B cell (primary cell): ENCODE results near the gene KIF1A. TPM values are rescaled to one million over a fixed set of nuclear protein-coding genes. Genes with fewer than 3 reads are reported as not detected.

Experiments used
- ATAC-seq: fragments of 200-7000 bp; cut with Tn5 transposase; one replicate; pipeline ENCODE4 v1.10.0; 2021; ENCODE audit warnings: low read depth, mild to moderate bottlenecking, moderate number of reproducible peaks, moderate library complexity
- CTCF ChIA-PET: fragments of 350-600 bp; sonication (Branson Sonifier 250); formaldehyde crosslinking; loops from one replicate; lab custom pipeline; 2021; ENCODE audit warnings: antibody characterized with exemption, inconsistent platforms; lab: Charles Lee
- POLR2A ChIA-PET: fragments of 350-600 bp; sonication (Branson Sonifier 250); formaldehyde crosslinking; loops from one replicate; lab custom pipeline; 2021; ENCODE audit warnings: antibody characterized with exemption; lab: Charles Lee
- DNase-seq: peaks from one replicate; pipeline ENCODE4 v3.0.0; 2013
- H2AFZ ChIP-seq: 2 replicates; pipeline ENCODE4 v1.6.1; 2012; ENCODE audit warnings: mild to moderate bottlenecking, low read depth, low read length; ENCODE audit not compliant: insufficient read depth, poor library complexity, severe bottlenecking
- H3K27ac ChIP-seq, 2 donors: 1 replicate in 1 of 2; 2 replicates in 1 of 2; pipeline ENCODE4 v1.5.1; 2012 to 2013; ENCODE audit warnings: low read length in 2 of 2, mild to moderate bottlenecking in 2 of 2, moderate library complexity in 1 of 2
- H3K27me3 ChIP-seq, 4 experiments: fragments of 200-600 bp in 1 of 4; sonication (generic) in 1 of 4; replicated peaks in 1 of 4; 1 replicate in 2 of 4; 2 replicates in 2 of 4; pipeline versions ENCODE4 v1.6.1 to v1.7.0; 2013 to 2016; ENCODE audit warnings: low read length in 3 of 4, mild to moderate bottlenecking in 2 of 4, mixed read lengths in 1 of 4, moderate library complexity in 1 of 4; ENCODE audit not compliant: insufficient read depth in 4 of 4, control insufficient read depth in 3 of 4; ENCODE audit errors: control extremely low read depth in 1 of 4
- H3K36me3 ChIP-seq, 2 experiments: replicated peaks in 1 of 2; 1 replicate in 1 of 2; 2 replicates in 1 of 2; pipeline versions ENCODE4 v1.6.1 to v1.7.1; 2013; ENCODE audit warnings: low read length in 1 of 2; ENCODE audit not compliant: insufficient read depth in 2 of 2, control insufficient read depth in 1 of 2; ENCODE audit errors: control extremely low read depth in 1 of 2, extremely low read depth in 1 of 2
- H3K4me1 ChIP-seq, 2 donors: fragments of 200-600 bp in 1 of 2; sonication (generic) in 1 of 2; 1 replicate in 1 of 2; 2 replicates in 1 of 2; pipeline versions ENCODE4 v1.5.1 to v1.6.1; 2013 to 2017; ENCODE audit warnings: low read length in 2 of 2; ENCODE audit not compliant: control insufficient read depth in 2 of 2, insufficient read depth in 2 of 2
- H3K4me2 ChIP-seq: replicated peaks from 2 replicates; pipeline ENCODE3; 2012; ENCODE audit warnings: mild to moderate bottlenecking, low read depth, low read length; ENCODE audit not compliant: poor library complexity, severe bottlenecking
- H3K4me3 ChIP-seq, 5 experiments: fragments of 200-600 bp in 1 of 5; sonication (generic) in 1 of 5; 1 replicate in 3 of 5; 2 replicates in 2 of 5; pipeline versions ENCODE4 v1.5.1 to v1.7.0; 2011 to 2016; ENCODE audit warnings: low read length in 4 of 5, mild to moderate bottlenecking in 4 of 5, low read depth in 2 of 5, control low read depth in 1 of 5, moderate library complexity in 1 of 5; ENCODE audit not compliant: insufficient read depth in 1 of 5; ENCODE audit errors: control extremely low read depth in 1 of 5, extremely low read depth in 1 of 5
- H3K79me2 ChIP-seq: fragments of 200-600 bp; sonication (generic); one replicate; pipeline ENCODE4 v1.6.0; 2016; ENCODE audit warnings: low read length; ENCODE audit not compliant: control insufficient read depth, insufficient read depth
- H3K9ac ChIP-seq: fragments of 200-600 bp; sonication (generic); 2 replicates; pipeline ENCODE4 v1.6.1; 2017; ENCODE audit warnings: mild to moderate bottlenecking, low read length, moderate library complexity
- H3K9me3 ChIP-seq, 3 donors: one replicate each; pipeline versions ENCODE4 v1.6.1 to v1.7.1; 2013; ENCODE audit warnings: low read length in 2 of 3; ENCODE audit not compliant: control insufficient read depth in 2 of 3, insufficient read depth in 1 of 3; ENCODE audit errors: control extremely low read depth in 1 of 3
- H4K20me1 ChIP-seq: 2 replicates; pipeline ENCODE4 v1.6.0; 2012; ENCODE audit warnings: mild to moderate bottlenecking, low read length; ENCODE audit not compliant: insufficient read depth, control insufficient read depth, poor library complexity, severe bottlenecking
- H3K27ac Mint-ChIP-seq: one replicate; pipeline ENCODE4 v1.8.0; 2021; ENCODE audit warnings: mixed read lengths
- H3K27me3 Mint-ChIP-seq: one replicate; pipeline ENCODE4 v1.8.0; 2021; ENCODE audit warnings: mixed read lengths
- H3K4me1 Mint-ChIP-seq: one replicate; pipeline ENCODE4 v1.8.0; 2021; ENCODE audit warnings: mixed read lengths
- H3K4me3 Mint-ChIP-seq: one replicate; pipeline ENCODE4 v1.8.0; 2021; ENCODE audit warnings: mixed read lengths
- H3K9me3 Mint-ChIP-seq: one replicate; pipeline ENCODE4 v1.8.0; 2022; ENCODE audit warnings: mixed read lengths; ENCODE audit not compliant: insufficient read depth
- CTCF ChIP-seq: fragments of 200-600 bp; IDR thresholded peaks from one replicate; pipeline ENCODE4 v1.8.0; 2022; ENCODE audit warnings: antibody characterized with exemption, mild to moderate bottlenecking
- EZH2 ChIP-seq: IDR thresholded peaks from 2 replicates; pipeline ENCODE4 v1.6.1; 2012; ENCODE audit warnings: borderline replicate concordance, low read depth, mild to moderate bottlenecking, moderate library complexity, low read length; ENCODE audit not compliant: insufficient read depth, poor library complexity, severe bottlenecking
- WGBS: methylation state at CpG from one replicate; pipeline ENCODE4 v1.1.5; 2013; ENCODE audit warnings: missing lambda C conversion rate; ENCODE audit not compliant: insufficient coverage; 5-methylcytosine and 5-hydroxymethylcytosine counted together
- intact Hi-C: fragments of 100-400 bp; cut with micrococcal nuclease; formaldehyde crosslinking; loops from one replicate; pipeline ENCODE4 v1.10.0; 2022
- polyA plus RNA-seq: library from polyadenylated mRNA; depleted of rRNA; stranded (reverse); fragments of >200 nt; gene quantifications from 2 replicates; pipeline ENCODE4 v1.2.3, GENCODE V29; 2012
- total RNA-seq, 2 donors: library from RNA; stranded (reverse); fragments of 120-200 nt in 1 of 2; gene quantifications; 1 replicate in 1 of 2; 2 replicates in 1 of 2; pipeline versions ENCODE4 v1.2.3 to v1.2.4, GENCODE V29; 2013 to 2022

Gene KIF1A
- total and polyA plus RNA-seq, 2 donors (not counting 1 experiment from before 2014, with no cell fraction given), result not detected

GRCh38 chr2:240803191-240803590 lies 16.8 kb downstream of the KIF1A start:
- H3K4me3 Mint-ChIP-seq, result no peak overlapping the region
- H3K4me2 ChIP-seq, result no peak overlapping the region
- ChIA-PET POLR2A (no interaction called here), CTCF (no interaction called here)
- H3K9me3 ChIP-seq, result peaks cover 0 to 5% (median 0%) of the 10 kb centered on the region in 3 donors
- H3K9me3 Mint-ChIP-seq, result no peaks in the 10 kb centered on the region
- H4K20me1 ChIP-seq, result no peaks in the 10 kb centered on the region
- H2AFZ ChIP-seq, result no peak overlapping the region
- H3K27ac ChIP-seq, result no peak overlapping the region
- H3K27me3 ChIP-seq, result peaks cover 0 to 8% (median 2%) of the 10 kb centered on the region in 4 experiments
- TF ChIP-seq EZH2, result no peak
- TF ChIP-seq CTCF, result no peak
- no peak for ATAC-seq
- 84% methylated on average over 5 of the region's 8 CpGs for WGBS
- H3K79me2 ChIP-seq, result no peaks in the 10 kb centered on the region
- no peaks in the 10 kb centered on the region for H3K36me3 ChIP-seq
- H3K4me1 ChIP-seq, result no peaks in the 10 kb centered on the region
- no peak overlapping the region for H3K27ac Mint-ChIP-seq
- H3K4me1 Mint-ChIP-seq, result no peaks in the 10 kb centered on the region
- intact Hi-C loops, result no loop called here
- peaks cover 31% of the 10 kb centered on the region for H3K27me3 Mint-ChIP-seq
- H3K4me3 ChIP-seq, result no peak overlapping the region
- DNase-seq, result no peak
- no peak overlapping the region for H3K9ac ChIP-seq

GRCh38 chr2:240799033-240799820 lies 20.8 kb downstream of the KIF1A start:
- no peak for DNase-seq
- Histone ChIP-seq H3K9ac (no peak overlapping the region), H3K36me3 (no peaks in the 10 kb centered on the region), H2AFZ (no peak overlapping the region), H3K79me2 (no peaks in the 10 kb centered on the region), H3K4me2 (no peak overlapping the region), H3K4me3 (no peak overlapping the region), H3K9me3 (peaks cover 0 to 5% (median 0%) of the 10 kb centered on the region in 3 donors), H3K27ac (no peak overlapping the region), H3K27me3 (peaks cover 0 to 8% (median 2%) of the 10 kb centered on the region in 4 experiments), H3K4me1 (no peaks in the 10 kb centered on the region), H4K20me1 (no peaks in the 10 kb centered on the region)
- 92% methylated on average over 10 of the region's 14 CpGs for WGBS
- Mint-ChIP-seq H3K27me3 (peaks cover 39% of the 10 kb centered on the region), H3K4me1 (no peaks in the 10 kb centered on the region), H3K4me3 (no peak overlapping the region), H3K27ac (no peak overlapping the region), H3K9me3 (no peaks in the 10 kb centered on the region)
- TF ChIP-seq CTCF, result no peak
- no peak for TF ChIP-seq EZH2
- POLR2A ChIA-PET, result no interaction called here
- no peak for ATAC-seq
- CTCF ChIA-PET, result no interaction called here
- intact Hi-C loops, result no loop called here
